Pons (tissue), 1 donor: ENCODE measurements around the gene ELF3.
"Not testable (repeated sequence)": the region's sequence is repeated elsewhere in the genome, so short reads cannot be mapped to it uniquely, and the experiment has no call there.

Experiments
- DNase-seq: peaks from one replicate; pipeline ENCODE4 v3.0.0-alpha.2; 2016; ENCODE audit warnings: low spot score

ELF3 gene

DNA sequence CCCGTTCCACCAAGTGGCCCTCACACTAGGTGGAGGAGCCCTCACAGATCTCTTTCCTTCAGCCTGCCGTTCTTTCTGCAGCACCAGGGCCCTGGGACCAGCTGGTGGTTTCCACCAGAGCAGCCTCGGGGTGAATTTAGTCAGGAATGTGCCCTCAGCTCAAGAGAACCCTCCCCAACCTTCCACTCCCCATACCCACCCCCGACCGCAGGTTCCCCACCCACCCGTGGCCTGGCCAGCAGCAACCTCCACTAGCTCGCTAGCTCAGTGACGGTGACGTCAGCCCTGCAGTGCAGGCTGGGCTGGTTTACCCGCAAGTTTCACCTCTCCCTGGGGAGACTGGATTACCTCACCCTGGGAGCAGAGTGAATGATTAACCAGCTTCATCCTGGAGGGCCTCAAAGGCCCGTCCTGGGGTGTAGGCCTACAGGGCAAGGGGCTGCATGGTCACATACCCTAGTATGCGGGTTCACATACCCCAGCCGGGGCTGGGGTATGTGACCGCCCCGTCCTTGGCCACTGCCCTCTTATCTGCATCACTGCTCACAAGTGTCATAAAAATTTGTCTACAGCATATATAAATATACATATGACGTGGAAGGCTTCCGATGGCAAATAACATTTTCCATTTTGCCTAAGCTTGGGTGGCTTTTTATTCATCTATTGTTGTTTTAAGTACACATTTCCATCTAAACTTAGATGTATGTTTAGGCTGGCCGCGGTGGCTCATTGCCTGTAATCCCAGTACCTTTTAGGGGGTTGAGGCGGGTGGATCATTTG, 24.5 kb downstream of the ELF3 start:
- DNase-seq: no peak

DNA sequence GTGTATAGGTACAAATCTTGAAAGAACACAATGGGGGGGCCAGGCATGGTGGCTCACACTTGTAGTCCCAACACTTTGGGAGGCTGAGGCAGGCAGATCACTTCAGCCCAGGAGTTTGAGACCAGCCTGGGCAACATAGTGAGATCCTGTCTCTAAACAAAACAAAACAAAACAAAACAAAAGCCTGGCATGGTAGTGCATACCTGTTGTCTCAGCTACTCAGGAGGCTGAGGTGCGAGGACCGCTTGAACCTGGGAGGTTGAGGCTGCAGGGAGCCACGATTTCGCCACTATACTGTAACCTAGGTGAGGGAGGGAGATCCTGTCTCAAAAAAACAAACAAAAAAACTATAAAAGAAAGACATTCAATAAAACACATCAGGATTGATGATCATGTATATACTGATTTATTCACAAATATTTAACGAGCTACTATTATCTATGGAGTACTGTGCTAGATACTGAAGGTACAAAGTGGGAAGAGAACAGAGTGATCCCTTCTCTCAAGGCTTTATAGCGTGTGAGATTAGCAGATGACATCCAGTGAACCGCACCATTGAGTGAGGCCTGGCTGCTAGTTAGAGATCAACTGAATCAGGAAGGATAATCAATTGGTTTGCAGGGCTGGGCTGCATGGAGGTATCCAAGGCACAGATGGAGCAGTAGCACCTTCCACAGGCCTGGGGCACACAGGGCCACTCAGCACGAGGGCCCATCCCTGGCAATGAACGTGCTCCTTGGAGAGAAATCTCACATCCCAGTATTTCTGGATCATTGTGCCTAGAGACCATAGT, 26.4 kb downstream of the ELF3 start:
- DNase-seq: no peak

DNA sequence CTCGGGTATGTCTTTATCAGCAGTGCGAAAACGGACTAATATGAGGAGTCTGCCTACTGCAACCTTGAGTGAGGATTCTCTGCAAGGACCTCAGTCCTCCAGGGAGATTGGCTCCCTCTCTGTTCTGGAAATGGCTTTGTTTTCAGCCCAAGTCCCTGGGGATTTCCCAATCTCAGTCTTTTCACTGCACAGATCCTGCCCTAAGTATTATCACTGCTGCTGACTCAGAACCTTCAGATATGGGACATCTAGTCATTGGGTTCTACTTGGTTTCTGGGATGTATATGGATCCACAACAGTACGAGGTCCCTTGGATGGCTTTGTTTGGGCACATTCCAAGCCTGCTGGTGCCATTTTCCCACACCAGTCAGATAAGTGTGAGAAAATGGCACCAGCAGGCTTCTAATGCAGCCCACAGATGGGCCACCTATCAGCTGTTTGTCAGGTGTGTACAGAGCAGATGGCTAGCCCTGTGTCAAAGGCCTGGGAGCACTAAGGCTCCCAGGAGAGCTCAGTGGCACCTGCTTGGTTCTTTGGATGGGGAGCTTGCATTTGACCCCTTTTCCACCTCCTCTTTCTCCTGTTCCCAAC, 27.4 kb downstream of the ELF3 start:
- no peak for DNase-seq

DNA sequence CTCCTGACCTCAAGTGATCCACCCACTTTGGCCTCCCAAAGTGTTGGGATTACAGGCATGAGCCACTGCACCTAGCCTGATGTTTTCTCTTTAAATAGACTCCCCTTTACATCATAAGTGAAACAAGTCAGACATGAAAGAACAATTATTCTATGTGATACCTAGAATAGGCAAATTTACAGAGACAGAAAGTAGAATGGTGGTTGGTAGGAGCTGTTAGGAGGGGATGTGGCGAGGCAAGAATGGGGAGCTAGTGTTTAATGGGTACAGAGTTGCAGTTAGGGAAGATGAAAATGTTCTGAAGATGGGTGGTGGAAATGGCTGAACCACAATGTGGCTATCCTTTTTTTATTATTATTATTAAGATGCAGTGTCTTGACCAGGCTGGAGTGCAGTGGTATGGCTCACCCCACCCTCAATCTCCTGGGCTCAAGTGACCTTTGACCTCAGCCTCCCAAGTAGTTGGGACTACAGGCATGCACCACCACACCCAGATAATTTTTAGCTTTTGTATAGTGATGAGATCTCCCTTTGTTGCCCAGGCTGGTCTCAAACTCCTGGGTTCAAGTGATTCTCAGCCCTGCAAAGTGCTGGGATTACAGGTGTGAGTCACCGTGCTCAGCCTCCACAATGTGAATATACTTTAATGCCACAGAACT, 28.4 kb downstream of the ELF3 start:
- no peak for DNase-seq

DNA sequence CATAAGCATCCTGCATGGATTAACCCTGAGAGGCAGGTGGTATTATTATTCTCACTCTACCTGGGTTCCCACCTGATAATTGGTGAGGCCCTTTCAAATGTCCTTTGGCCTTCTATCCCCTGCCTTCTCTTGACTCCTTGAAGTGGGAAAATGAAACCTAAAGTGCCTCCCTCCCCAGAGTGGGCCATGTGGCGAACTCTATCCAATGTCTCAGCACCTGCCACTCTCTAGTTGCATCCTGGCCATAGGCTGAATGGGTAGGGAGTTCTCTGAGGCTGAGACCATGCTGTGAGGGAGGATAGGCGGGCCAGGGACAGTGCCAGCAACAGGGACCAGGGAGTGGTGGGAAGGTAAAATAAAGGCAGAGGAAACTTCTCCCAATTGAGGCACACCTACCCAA, 35.3 kb downstream of the ELF3 start:
- no peak for DNase-seq

DNA sequence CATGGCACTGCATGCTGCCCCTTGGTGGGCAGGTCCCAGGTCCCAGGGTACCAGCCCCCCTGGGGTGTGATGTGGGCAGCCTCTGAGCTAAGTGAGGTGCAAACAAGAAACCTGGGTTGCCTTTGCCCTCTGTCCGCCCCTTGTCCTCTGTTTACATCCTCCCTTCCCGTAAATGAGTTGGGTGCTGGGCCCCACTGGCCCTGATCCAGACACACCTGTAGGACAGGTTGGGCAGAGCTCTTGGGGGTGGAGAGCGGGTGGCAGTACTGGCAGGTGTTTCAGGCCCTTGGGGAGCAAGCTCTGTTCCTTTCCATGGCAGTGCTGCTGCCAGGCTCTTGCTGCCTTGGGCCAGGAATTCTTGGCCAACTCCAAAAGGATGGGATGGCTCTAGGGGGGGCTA, 35.8 kb downstream of the ELF3 start:
- DNase-seq: no peak

DNA sequence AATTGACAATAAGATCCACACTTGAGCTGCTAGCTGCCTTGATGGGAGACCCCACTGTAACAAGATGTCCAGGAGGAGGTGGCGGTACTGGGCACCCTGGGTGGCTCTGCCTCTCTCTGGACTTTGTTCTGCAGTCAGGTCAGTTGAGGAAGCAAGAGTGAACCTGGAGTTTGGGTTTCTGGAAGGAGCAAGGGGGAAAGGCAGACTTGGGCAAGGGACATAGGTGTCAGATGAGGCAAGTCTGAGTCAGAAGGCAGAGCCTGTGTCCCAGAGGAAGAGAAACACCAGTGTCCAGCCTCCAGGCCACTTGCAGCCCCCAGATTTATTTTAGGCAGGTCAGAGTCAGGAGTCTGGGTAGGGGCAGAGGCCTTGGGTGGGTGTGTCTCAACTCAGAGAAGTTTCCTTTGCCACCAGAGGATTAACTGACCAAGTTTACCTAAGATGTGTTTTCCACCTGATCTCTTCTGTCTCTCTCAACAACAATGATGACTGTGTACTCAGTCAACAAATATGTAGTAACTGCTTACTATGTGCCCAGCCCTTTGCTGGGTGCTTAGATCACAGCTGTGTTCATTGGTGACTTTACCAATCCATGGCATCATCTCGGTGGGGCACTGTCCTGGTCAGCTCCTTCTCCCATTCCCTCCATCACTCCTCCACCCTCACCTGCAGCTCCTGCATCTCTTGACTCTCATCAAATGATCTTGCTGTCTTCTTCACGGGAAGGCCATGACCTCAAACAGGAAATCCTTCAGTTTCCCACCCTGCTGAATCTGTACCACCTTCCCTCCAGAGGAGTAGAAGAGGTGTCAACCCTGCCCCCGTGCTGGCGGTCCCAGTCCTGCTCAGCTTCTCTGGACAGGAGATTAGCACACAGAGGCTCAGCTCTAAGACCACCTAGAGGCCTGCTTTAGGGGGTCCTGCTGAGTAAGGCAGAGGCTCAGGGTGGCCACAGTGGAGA, 36.6 kb downstream of the ELF3 start:
- no peak for DNase-seq

DNA sequence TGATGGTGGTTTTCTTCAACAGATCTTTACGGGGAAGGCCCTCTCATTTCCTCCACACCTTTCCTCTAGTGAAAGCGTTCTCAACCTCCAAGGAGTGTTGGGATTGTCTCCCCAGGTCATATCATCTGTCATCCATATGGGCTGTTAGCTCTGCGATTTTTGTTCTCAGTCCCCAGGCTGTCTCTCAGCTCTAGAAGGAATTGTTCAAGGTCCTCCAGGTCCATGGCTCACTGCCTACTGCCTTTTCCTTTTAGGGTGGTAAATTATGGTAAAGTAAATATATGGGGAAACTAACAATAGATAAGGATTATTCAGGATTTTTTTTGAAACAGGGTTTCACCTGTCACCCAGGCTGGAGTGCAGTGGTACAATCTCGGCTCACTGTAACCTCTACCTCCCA, 37.6 kb downstream of the ELF3 start:
- DNase-seq: no peak

DNA sequence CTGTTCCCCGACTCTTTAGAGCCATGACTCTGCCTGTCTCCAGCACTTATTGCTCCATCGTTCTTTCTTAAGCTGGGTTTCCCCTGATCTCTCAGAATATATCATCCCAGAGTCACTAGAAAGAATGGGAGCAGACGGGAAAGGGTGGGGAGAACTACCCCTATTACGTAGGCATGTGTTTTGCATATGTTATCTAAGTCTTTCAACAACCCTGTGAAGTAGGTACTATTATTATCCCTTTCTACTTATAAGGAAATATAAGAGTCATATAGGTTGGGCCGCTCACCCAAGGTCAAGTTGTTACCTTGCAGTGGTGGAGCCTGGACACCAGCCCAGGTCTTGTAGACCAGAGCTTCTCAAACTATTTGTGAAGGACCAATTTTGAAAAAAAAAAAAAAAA, 38.7 kb downstream of the ELF3 start:
- no peak for DNase-seq

DNA sequence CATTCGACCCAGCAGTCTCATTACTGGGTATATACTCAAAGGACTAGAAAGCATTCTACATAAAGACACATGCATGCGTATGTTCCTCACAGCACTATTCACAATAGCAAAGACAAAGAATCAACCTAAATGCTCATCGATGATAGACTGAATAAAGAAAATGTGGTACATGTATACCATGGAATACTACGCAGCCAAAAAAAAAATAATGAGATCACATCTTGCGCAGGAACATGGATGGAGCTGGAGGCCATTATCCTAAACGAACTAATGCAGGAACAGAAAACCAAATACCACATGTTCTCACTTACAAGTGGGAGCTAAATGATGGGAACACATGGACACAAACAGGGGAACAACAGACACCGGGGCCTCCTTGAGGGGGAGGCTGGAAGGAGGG, 43.7 kb downstream of the ELF3 start:
- DNase-seq: no peak

DNA sequence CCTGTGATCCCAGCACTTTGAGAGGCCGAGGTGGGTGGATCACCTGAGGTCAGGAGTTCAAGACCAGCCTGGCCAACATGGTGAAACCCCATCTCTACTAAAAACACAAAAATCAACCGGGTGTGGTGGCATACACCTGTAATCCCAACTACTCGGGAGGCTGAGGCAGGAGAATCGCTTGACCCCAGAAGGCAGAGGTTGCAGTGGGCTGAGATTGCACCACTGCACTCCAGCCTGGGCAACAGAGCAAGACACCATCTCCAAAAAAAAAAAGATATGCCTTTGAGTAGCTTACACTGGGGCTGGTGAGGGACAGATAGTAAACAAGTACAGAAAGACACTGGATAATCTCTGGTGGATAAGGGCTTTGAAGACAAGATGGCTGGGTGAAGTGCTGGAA, 44.3 kb downstream of the ELF3 start:
- DNase-seq: not testable (repeated sequence)

DNA sequence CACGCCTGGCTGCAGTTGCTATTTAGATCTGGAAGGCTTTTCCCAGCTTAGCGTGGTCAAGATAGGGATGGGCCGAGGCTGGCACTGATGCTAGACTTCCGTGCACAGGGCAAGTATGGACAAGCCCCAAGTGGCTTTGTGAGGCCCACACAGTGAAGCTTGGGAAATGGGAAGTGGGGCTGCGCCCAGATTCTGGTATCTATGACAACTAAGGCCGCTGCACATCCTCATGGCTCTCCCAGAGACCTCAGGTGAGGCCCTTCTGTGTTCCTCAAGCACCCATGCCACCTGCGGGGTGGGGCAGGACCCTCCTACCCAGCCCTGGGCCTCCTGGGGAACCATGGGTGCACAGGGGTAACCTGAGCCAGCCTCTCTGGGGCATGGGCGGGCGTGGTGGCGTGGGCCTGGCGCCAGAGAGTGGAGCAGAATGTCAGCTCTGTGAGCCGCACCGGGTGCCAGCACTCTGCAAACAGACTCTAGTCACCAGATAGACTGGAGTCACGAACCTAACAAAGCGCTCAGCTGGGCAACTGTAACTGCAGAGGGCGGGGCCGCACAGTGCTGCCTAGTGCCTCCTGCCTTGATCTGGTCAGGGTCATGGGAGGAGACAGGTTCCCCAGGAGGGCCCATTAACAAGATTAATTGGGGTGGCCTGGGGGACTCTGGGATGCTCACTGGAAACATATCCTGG, 46.4 kb downstream of the ELF3 start:
- no peak for DNase-seq

DNA sequence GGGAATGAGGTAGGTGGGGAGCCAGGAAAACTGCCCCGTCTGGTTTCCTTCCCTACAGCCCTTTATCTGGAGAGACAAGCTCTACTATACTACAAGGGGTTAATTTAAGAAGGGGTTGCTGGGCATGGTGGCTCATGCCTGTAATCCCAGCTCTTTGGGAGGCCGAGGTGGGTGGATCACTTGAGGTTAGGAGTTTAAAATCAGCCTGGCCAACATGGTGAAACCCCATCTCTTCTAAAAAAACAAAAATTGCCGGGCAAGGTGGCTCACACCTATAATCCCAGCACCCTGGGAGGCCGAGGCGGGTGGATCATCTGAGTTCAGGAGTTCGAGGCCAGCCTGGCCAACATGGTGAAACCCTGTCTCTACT, 46.9 kb downstream of the ELF3 start:
- not testable (repeated sequence) for DNase-seq

DNA sequence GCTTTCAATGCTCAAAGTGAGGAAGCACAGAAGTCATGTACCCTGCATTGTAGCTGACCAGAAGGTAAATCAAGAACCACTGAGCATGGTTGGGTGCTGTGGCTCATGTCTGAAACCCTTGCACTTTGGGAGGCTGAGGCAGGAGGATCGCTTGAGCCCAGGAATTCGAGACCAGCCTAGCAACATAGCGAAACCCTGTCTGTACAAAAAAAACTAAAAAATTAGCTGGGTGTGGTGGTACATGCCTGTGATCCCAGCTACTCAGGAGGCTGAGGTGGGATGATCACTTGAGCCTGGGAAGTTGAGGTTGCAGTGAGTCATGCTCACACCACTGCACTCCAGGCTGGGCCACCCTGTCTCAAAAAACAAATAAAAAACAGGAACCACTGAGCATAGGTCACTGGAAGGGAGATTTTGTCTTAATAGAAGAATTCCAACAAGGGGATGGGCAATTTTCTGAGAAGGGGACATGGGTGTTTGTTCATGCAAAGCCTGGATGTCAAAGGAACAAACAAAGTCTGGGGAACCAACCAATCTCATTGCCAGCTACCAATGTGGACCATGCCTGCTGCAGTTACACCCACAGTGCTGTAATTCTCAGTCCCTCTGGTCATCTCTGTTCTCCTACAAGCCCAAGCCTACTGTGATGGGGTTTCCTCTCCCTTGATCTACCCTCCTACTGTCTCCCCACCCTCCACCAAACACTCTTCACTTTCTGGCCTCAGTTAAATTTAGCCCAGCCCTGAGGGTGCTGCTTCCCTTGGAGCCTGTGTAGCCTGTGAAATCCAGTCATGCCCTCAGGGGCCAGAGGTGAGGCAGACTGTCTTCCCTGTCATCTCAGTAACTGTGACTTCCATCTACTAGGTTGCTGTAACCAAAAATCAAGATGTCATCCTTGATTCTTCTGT, 47.9 kb downstream of the ELF3 start:
- DNase-seq: no peak

DNA sequence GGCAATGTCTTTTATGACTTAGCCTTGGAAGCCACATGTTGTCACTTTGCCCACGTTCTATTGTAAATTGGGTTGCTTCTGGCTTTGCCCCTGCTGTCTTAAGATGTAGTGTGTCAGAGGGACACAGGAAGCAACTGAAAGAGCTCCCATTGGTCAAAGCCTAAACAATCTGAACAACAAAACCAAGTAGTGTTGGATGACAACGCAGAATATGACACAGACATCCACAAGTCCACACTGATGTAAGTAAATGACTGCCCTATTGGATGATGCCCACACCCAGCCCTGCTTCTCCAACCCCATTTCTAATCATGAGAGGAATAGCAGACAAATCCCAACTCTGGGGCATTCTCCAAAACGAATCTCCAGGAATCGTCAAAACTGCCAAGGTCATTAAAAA, 50.7 kb downstream of the ELF3 start:
- DNase-seq: no peak

DNA sequence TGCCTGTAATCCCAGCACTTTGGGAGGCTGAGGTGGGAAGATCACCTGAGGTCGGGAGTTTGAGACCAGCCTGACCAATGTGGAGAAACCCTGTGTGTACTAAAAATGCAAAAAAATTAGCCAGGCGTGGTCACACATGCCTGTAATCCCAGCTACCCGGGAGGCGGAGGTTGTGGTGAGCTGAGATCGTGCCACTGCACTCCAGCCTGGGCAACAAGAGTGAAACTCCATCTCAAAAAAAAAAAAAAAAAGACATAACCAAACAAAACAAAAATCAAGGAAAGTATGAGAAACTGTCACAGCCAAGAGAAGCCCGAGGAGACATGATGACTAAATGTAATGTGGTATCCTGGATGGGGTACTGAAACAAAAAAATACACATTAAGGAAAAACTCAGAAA, 51.4 kb downstream of the ELF3 start:
- not testable (repeated sequence) for DNase-seq

DNA sequence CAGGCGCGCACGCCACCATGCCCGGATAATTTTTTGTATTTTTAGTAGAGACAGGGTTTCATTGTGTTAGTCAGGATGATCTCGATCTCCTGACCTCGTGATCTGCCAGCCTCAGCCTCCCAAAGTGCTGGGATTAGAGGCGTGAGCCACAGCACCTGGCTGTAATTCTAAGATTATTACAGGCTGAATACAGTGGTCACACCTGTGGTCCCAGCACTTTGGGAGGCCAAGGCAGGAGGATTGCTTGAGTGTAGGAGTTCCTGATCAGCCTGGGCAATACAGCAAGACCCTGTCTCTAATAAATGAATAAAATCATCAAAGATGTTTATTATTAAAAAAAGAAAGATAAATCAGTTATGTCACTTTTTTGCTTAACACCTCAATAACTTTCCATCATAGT, 52.2 kb downstream of the ELF3 start:
- DNase-seq: not testable (repeated sequence)

DNA sequence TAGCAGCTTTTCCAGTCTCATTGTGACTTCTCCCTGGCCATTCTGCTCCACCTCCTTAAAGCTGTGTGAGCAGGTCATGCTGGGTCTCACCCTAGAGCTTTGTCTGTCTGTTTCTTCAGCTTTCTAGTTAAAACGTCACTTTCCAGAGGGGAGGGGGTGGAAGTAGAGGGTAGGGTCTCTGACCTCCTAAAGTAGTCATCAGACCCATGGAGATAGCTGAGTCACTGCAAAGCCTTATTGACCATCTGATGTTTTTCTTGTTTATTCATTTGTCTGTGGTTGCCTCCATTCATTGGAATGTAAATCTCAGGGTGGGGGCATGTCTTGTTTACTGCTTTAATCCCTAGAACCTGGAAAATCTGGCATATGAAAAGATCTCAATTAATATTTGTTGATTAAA, 52.7 kb downstream of the ELF3 start:
- no peak for DNase-seq

DNA sequence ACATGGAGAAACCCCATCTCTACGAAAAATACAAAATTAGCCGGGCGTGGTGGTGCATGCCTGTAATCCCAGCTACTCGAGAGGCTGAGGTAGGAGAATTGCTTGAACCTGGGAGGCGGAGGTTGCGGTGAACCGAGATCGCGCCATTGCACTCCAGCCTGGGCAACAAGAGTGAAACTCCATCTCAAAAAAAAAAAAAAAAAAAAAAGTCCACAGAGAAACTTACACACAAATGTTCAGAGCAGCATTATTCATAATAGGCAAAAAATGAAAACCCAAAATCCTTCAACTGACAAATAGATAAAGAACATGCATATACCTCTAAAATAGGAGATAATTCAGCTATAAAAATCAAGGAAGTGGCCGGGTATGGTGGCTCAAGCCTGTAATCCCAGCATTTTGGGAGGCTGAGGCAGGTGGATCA, 54.5 kb downstream of the ELF3 start:
- DNase-seq: not testable (repeated sequence)
